ENCODE results near the gene MYH11. TPM values are rescaled to one million over a fixed set of nuclear protein-coding genes. Genes with fewer than 3 reads are reported as not detected.
"Not testable (repeated sequence)": the region's sequence is repeated elsewhere in the genome, so short reads cannot be mapped to it uniquely, and the experiment has no call there.

MYH11 gene
- total RNA-seq, 2 donors from 2014 or later = 0.09 to 0.29 TPM

- Histone ChIP-seq H3K4me3 (ENCODE audit: low read length) (no peak overlapping the region), H3K27ac (ENCODE audit: low read depth, low read length) (no peak overlapping the region), H3K4me1 (ENCODE audit: control insufficient read depth, insufficient read depth, low read length) (peaks cover 3% of the 10 kb centered on the region), H3K36me3 (ENCODE audit: control insufficient read depth, insufficient read depth, low read length) (no peaks in the 10 kb centered on the region), H3K9ac (ENCODE audit: extremely low read depth, low read length, poor library complexity, severe bottlenecking) (no peak overlapping the region), H3K9me3 (ENCODE audit: control insufficient read depth, low read length) (peaks cover 29% of the 10 kb centered on the region), H3K27me3 (ENCODE audit: control insufficient read depth, insufficient read depth, low read length, poor library complexity, severe bottlenecking) (peaks cover 95% of the 10 kb centered on the region)
- Mint-ChIP-seq H3K27ac (no peak overlapping the region), H3K9me3 (peaks cover 12% of the 10 kb centered on the region), H3K36me3 (ENCODE audit: low read depth) (no peaks in the 10 kb centered on the region), H3K4me3 (no peak overlapping the region), H3K4me1 (no peaks in the 10 kb centered on the region), H3K27me3 (ENCODE audit: insufficient read depth) (peaks cover 96% of the 10 kb centered on the region)
- DNase-seq = no peak
- TF ChIP-seq CTCF (conservative IDR thresholded peaks at IDR 0.05) = no peak
- WGBS, 2 experiments (ENCODE audit: insufficient coverage in 1 of 2, insufficient read length in 1 of 2) = 91 to 100% methylated on average over 1 to 3 of the region's 3 CpGs
Observed at GRCh38 chr16:15810949-15811348, 45.9 kb downstream of the MYH11 start.

- Mint-ChIP-seq H3K27me3 (ENCODE audit: insufficient read depth) (peaks cover 96% of the 10 kb centered on the region), H3K9me3 (peaks cover 6% of the 10 kb centered on the region), H3K4me3 (no peak overlapping the region), H3K27ac (no peak overlapping the region), H3K36me3 (ENCODE audit: low read depth) (no peaks in the 10 kb centered on the region), H3K4me1 (no peaks in the 10 kb centered on the region)
- H3K27ac ChIP-seq (ENCODE audit: low read depth, low read length) = no peak overlapping the region
- no peak for TF ChIP-seq CTCF (conservative IDR thresholded peaks at IDR 0.05)
- peaks cover 23% of the 10 kb centered on the region for H3K9me3 ChIP-seq (ENCODE audit: control insufficient read depth, low read length)
- H3K36me3 ChIP-seq (ENCODE audit: control insufficient read depth, insufficient read depth, low read length) = no peaks in the 10 kb centered on the region
- H3K4me3 ChIP-seq (ENCODE audit: low read length) = no peak overlapping the region
- no peak overlapping the region for H3K9ac ChIP-seq (ENCODE audit: extremely low read depth, low read length, poor library complexity, severe bottlenecking)
- H3K4me1 ChIP-seq (ENCODE audit: control insufficient read depth, insufficient read depth, low read length) = peaks cover 3% of the 10 kb centered on the region
- 81 to 89% methylated on average over 3 to 4 of the region's 4 CpGs for WGBS, 2 experiments (ENCODE audit: insufficient coverage in 1 of 2, insufficient read length in 1 of 2)
- DNase-seq = no peak
- peaks cover 95% of the 10 kb centered on the region for H3K27me3 ChIP-seq (ENCODE audit: control insufficient read depth, insufficient read depth, low read length, poor library complexity, severe bottlenecking)
Observed at GRCh38 chr16:15810411-15810810, 46.4 kb downstream of the MYH11 start.

GRCh38 chr16:15809297-15809696 is 47.5 kb downstream of the MYH11 start:
- DNase-seq; H3K27ac ChIP-seq (ENCODE audit: low read depth, low read length); H3K4me1 ChIP-seq (ENCODE audit: control insufficient read depth, insufficient read depth, low read length); H3K27ac Mint-ChIP-seq; H3K9ac ChIP-seq (ENCODE audit: extremely low read depth, low read length, poor library complexity, severe bottlenecking); H3K36me3 Mint-ChIP-seq (ENCODE audit: low read depth); H3K36me3 ChIP-seq (ENCODE audit: control insufficient read depth, insufficient read depth, low read length); H3K4me3 ChIP-seq (ENCODE audit: low read length); H3K4me3 Mint-ChIP-seq; H3K9me3 Mint-ChIP-seq; H3K4me1 Mint-ChIP-seq: not testable (repeated sequence)
- WGBS, 2 experiments (ENCODE audit: insufficient coverage in 1 of 2, insufficient read length in 1 of 2) = 75 to 82% methylated on average over 4 to 7 of the region's 7 CpGs
- H3K27me3 Mint-ChIP-seq (ENCODE audit: insufficient read depth) = peaks cover 96% of the 10 kb centered on the region
- Histone ChIP-seq H3K27me3 (ENCODE audit: control insufficient read depth, insufficient read depth, low read length, poor library complexity, severe bottlenecking) (peaks cover 95% of the 10 kb centered on the region), H3K9me3 (ENCODE audit: control insufficient read depth, low read length) (peaks cover 13% of the 10 kb centered on the region)

- peaks cover 13% of the 10 kb centered on the region for H3K9me3 ChIP-seq (ENCODE audit: control insufficient read depth, low read length)
- Mint-ChIP-seq H3K27ac (no peak overlapping the region), H3K4me1 (no peaks in the 10 kb centered on the region), H3K4me3 (no peak overlapping the region), H3K36me3 (ENCODE audit: low read depth) (no peaks in the 10 kb centered on the region), H3K9me3 (peaks cover 4% of the 10 kb centered on the region), H3K27me3 (ENCODE audit: insufficient read depth) (peaks cover 96% of the 10 kb centered on the region)
- WGBS, 2 experiments (ENCODE audit: insufficient coverage in 1 of 2, insufficient read length in 1 of 2) = 75 to 91% methylated on average over 6 to 8 of the region's 8 CpGs
- TF ChIP-seq CTCF (conservative IDR thresholded peaks at IDR 0.05) = no peak
- H3K27me3 ChIP-seq (ENCODE audit: control insufficient read depth, insufficient read depth, low read length, poor library complexity, severe bottlenecking) = peaks cover 95% of the 10 kb centered on the region
- H3K4me3 ChIP-seq (ENCODE audit: low read length) = no peak overlapping the region
- DNase-seq = no peak
- H3K9ac ChIP-seq (ENCODE audit: extremely low read depth, low read length, poor library complexity, severe bottlenecking) = no peak overlapping the region
- H3K36me3 ChIP-seq (ENCODE audit: control insufficient read depth, insufficient read depth, low read length) = no peaks in the 10 kb centered on the region
- no peak overlapping the region for H3K27ac ChIP-seq (ENCODE audit: low read depth, low read length)
- peaks cover 3% of the 10 kb centered on the region for H3K4me1 ChIP-seq (ENCODE audit: control insufficient read depth, insufficient read depth, low read length)
Observed at GRCh38 chr16:15808071-15808470, 48.8 kb downstream of the MYH11 start.
